Superior temporal gyrus (tissue), 1 donor: ENCODE data around the gene NECTIN4.
"Not testable (repeated sequence)": the region's sequence is repeated elsewhere in the genome, so short reads cannot be mapped to it uniquely, and the experiment has no call there.

ENCODE experiments used
- DNase-seq: peaks from one replicate; pipeline ENCODE4 v3.0.0-alpha.2; 2016; ENCODE audit errors: extremely low spot score

NECTIN4 gene

DNA sequence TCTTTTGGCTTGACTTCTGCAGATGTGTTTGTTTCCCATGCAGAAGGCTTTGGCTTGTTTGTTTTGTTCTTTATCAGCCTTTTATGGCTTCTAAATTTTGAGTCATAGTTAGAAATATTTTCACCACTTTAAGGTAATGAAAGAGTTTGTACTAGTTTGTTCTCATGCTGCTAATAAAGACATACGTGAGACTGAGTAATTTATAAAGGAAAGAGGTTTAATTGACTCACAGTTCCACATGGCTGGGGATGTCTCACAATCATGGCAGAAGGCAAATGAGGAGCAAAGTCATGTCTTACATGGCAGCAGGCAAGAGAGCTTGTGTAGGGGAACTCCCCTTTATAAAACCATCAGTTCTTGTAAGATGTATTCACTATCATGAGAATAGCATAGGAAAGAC lies 62.4 kb downstream of the NECTIN4 start:
- not testable (repeated sequence) for DNase-seq

DNA sequence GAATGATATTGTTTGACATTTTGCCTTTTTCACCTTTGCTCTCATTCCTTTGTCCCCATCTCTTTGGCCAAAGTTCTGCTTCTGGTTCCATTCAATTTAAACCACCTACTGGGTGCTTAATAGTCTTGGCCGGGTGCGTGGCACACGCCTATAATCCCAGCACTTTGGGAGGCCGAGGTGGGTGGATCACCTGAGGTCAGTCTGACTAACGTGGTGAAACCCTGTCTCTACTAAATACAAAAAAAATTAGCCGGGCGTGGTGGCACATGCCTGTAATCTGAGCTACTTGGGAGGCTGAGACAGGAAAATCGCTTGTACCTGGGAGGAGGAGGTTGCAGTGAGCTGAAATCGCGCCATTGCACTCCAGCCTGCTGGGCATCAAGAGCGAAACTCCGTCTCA lies 66.9 kb downstream of the NECTIN4 start:
- DNase-seq, result not testable (repeated sequence)

DNA sequence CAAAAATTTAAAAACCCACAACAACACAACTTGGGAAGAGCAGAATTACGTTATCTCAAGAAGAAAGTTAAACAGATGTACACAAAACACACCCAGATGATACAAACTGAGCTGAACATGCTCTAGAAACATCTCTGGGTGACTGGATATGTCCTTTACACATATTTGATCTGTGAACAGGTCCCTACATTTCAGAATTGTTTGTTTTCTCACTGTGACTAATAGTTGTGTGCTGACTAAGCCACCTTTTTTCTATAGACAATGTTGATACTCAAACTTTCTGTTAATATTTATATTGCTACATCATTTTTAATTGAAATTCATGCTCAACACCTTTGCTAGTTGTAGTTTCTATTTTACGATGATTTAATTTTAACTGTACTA lies 67.4 kb downstream of the NECTIN4 start:
- no peak for DNase-seq

DNA sequence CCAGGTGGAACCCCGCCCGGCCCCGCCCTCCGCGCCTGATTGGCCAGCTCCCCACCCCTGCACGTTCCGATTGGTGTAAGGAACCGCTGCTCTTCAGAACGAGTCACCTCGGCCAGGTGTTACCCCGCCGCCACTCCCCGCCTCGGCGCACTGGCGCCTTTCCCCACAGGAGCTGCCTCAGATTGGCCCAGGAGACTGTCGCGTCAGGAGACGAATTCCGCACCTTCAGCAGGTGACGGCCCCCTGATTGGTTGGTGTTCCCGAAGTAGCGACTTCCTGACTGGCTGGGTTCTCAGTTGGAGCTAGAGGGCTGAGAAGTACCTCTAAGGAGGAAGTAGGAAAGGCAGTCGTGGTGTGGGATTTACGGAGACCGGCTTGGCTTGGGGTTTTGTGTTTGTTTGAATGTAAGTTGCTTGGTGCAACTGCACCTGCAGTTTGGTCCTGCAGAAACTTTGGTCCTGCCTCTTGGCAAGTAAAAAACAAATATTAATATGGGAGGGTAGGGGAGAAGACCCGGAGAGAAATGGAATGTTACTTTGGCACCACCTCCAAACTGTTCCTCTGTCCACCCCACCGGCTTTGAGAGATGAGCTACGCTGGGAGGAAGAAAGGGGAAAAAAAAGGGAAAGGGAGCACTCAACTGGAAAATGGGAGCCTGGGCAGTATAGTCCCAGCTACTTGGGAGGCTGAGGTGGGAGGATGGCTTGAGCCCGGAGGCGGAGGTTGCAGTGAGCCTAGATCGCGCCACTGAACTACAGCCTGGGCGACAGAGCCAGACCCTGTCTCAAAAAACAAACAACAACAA lies 68.0 kb downstream of the NECTIN4 start:
- DNase-seq, result no peak
